ENCODE results near the gene CCDC88C.
"Not testable (repeated sequence)": the region's sequence is repeated elsewhere in the genome, so short reads cannot be mapped to it uniquely, and the experiment has no call there.

CCDC88C gene

GRCh38 chr14:91417120-91417982, at the start of gene CCDC88C:
TSS of gene CCDC88C (minus strand) at chr14:91417820. CDS start at chr14:91417690, 130 bp downstream.
- DNase-seq (ENCODE audit: low read depth): peak; percentile 74

- DNase-seq (ENCODE audit: low read depth): no peak
Measured at GRCh38 chr14:91466192-91466591, 48.6 kb upstream of the CCDC88C start.

- no peak for DNase-seq (ENCODE audit: low read depth)
Measured at GRCh38 chr14:91464615-91465205, 47.1 kb upstream of the CCDC88C start.

- no peak for DNase-seq (ENCODE audit: low read depth)
Measured at GRCh38 chr14:91458612-91459011, 41.0 kb upstream of the CCDC88C start.

- DNase-seq (ENCODE audit: low read depth): no peak
Measured at GRCh38 chr14:91456283-91456682, 38.7 kb upstream of the CCDC88C start.

- DNase-seq (ENCODE audit: low read depth): no peak
Measured at GRCh38 chr14:91454580-91454979, 37.0 kb upstream of the CCDC88C start.

- no peak for DNase-seq (ENCODE audit: low read depth)
Measured at GRCh38 chr14:91454155-91454554, 36.5 kb upstream of the CCDC88C start.

- DNase-seq (ENCODE audit: low read depth): no peak
Measured at GRCh38 chr14:91453744-91454143, 36.1 kb upstream of the CCDC88C start.

GRCh38 chr14:91444335-91445020, 26.9 kb upstream of the CCDC88C start:
- no peak for DNase-seq (ENCODE audit: low read depth)

GRCh38 chr14:91439345-91439744, 21.7 kb upstream of the CCDC88C start:
- no peak for DNase-seq (ENCODE audit: low read depth)

GRCh38 chr14:91438845-91439244, 21.2 kb upstream of the CCDC88C start:
- no peak for DNase-seq (ENCODE audit: low read depth)

GRCh38 chr14:91436266-91436665, 18.6 kb upstream of the CCDC88C start:
- DNase-seq (ENCODE audit: low read depth): not testable (repeated sequence)

GRCh38 chr14:91429385-91429784, 11.8 kb upstream of the CCDC88C start:
- no peak for DNase-seq (ENCODE audit: low read depth)

GRCh38 chr14:91428931-91429330, 11.3 kb upstream of the CCDC88C start:
- not testable (repeated sequence) for DNase-seq (ENCODE audit: low read depth)

- not testable (repeated sequence) for DNase-seq (ENCODE audit: low read depth)
Measured at GRCh38 chr14:91425531-91425944, 7.9 kb upstream of the CCDC88C start.

GRCh38 chr14:91424813-91425530, 7.4 kb upstream of the CCDC88C start:
- DNase-seq (ENCODE audit: low read depth): no peak

- DNase-seq (ENCODE audit: low read depth): no peak
Measured at GRCh38 chr14:91420686-91421085, 3.1 kb upstream of the CCDC88C start.

- no peak for DNase-seq (ENCODE audit: low read depth)
Measured at GRCh38 chr14:91419451-91419850, 1.8 kb upstream of the CCDC88C start.

- peak; percentile 43 for DNase-seq (ENCODE audit: low read depth)
Measured at GRCh38 chr14:91419044-91419397, 1.4 kb upstream of the CCDC88C start.

GRCh38 chr14:91418387-91419043, 895 bp upstream of the CCDC88C start:
- peak; percentile 74 for DNase-seq (ENCODE audit: low read depth)

- DNase-seq (ENCODE audit: low read depth): peak; percentile 59
Measured at GRCh38 chr14:91417983-91418386, 365 bp upstream of the CCDC88C start.

GRCh38 chr14:91416744-91417119, 888 bp downstream of the CCDC88C start:
- DNase-seq (ENCODE audit: low read depth): no peak

Data from stimulated activated CD4-positive, alpha-beta T cell treated with anti-CD3 and anti-CD28 coated beads, Interleukin-2, amount 100 ng/mL, for 4 hours (primary cell).